GM21367 (cell line): ENCODE results near the gene MRPL53.

ENCODE experiments used
- ATAC-seq: cut with Tn5 transposase; IDR thresholded peaks from one replicate; pipeline ENCODE4 v1.9.1; 2021; ENCODE audit not compliant: unreplicated experiment

Gene MRPL53

DNA sequence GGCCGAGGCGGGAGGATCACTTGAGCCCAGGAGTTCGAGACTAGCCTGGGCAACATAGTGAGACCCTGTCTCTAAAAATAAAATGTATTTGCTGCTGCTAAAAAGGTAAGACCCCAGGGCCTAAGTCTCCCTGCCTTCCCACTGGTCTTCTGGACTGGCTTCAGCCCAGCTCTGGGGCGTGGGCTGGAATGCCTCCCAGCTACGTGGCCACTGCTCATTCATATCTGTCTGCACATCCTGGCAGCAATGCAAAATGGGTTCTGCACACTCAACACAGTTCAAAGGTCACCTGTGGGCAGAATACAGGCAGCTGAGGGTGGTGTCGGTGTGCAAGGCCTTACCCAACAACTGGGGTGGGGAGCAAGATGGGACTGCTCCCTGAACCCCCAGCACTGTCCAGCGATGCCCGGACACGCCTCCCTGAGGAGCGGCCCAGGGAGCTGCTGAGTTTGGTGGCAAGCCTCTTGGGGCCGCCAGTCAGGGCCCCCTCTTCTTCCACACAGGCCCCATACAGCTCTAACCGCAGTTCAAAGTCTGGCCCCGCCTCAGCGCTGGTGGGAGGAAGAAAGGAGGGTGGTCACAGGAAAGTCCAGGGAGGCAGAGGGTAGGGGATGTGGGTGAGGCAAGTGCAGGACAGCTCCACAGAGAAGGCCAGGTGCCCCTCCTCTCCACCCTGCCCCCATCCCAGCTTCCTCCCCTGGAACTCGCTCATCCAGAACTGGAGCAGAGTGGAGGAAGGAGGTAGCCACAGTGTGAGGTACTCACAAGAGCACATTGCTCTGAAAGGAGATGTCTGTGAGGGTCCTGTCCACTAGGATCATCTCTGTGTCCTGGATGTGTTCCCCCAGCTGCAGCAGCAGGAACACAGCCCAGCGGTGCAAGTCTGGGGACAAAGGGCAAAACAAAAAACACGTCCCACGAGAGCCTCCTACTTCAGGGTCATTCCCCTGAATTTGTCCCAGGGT, 42.7 kb downstream of the MRPL53 start:
- no peak for ATAC-seq

DNA sequence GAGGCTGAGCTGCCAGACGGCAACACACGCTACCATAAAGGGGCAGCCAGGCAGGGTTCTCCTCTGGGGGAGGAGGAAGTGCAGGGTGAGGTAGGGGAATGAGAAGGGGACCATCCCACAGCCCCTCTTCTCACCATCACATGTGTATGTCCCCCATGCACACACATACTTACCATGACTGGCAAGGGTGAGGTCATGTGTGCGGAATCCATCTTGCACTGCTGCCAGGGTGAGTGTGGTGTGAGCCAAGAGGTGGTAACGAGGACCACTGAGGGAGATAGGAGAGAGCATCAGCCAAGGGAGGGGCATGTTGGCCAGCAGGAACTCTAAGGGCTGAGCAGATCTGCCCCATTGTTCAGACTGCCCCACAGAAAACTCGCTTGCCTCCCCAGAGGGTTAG, 43.8 kb downstream of the MRPL53 start:
- ATAC-seq, result no peak

DNA sequence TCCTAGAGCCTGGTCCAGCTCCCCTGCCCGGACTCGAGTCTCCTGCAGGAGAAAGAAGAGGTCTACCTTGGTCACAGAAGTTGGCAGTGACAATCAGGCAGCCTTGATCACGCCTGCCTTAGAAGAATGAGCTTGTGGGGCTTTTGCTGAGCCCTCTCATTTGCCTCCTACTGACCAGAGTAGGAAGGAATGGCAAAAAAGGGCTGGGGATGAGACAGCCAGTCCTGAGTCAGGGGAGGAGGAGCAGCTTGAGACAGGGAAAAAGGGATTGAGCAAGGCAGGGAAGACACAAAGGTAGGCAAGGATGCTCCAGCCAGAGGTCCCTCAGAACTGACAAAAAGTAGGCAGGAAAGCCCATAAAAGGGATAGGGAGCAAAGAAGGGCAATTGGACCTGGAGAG, 44.9 kb downstream of the MRPL53 start:
- no peak for ATAC-seq

DNA sequence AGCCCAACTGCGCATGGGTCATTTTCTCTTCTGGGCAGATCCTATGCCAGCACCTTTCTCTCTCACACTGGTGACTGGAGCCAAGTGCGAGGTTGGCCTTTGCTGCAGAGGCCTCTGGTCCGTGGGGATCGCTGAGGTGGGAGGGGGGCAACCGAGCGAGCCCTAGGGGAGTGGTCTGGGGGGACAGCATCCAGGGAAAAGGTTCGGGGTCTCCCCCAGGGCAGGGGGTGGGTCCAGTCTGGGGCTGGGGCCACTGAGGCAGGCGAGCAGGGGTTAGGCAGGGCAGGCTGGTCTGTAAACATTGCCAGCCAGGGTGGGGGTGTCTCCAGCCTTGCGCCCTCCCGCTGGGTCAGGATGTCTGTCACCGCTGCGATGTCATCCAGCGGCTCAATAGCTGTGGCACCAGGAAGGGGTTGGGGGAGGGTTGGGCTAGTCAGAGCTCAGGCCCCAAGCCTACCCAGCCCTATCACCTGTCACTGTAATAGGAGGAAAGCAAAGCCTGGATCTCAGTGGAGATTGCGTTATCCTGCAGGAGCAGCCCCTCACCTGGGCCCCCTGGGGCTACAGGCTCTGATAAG, 46.2 kb downstream of the MRPL53 start:
- ATAC-seq, result no peak

DNA sequence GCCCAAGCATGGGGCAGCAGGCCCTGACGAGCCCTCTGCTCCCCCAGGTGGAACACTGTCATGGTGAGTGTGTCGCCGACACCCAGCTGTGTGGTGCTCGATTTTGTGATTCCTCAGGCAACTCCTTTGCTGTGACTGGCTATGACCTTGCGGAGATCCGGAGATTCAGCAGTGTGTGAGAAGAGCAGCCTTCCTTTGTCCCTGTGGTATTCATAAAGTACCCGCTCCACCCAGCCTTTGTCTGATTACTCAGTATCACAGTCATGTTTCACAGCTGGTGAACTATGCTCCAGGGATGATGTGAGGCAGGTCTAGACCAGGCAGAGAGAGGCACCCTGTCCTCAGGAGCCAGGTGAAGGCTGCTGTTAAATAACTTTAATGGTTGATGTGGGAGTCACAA, 47.0 kb downstream of the MRPL53 start:
- ATAC-seq, result no peak

DNA sequence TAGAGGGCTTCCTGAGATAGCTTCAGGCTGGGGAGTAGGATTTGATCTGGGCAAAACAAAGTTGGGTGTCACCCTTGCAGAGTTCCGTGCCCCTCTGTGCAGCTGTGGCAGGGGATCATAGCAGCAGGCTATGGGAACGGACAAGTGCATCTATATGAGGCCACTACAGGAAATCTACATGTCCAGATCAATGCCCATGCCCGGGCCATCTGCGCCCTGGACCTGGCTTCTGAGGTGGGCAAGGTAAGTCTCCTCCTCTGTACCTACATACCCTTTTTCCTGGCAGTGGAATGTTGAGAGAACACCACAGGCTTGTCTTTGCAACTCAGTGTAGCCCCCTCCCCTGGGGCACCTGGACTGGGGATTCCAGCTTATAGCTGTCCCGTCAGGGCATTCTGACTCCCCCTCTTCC, 47.5 kb downstream of the MRPL53 start:
- no peak for ATAC-seq

DNA sequence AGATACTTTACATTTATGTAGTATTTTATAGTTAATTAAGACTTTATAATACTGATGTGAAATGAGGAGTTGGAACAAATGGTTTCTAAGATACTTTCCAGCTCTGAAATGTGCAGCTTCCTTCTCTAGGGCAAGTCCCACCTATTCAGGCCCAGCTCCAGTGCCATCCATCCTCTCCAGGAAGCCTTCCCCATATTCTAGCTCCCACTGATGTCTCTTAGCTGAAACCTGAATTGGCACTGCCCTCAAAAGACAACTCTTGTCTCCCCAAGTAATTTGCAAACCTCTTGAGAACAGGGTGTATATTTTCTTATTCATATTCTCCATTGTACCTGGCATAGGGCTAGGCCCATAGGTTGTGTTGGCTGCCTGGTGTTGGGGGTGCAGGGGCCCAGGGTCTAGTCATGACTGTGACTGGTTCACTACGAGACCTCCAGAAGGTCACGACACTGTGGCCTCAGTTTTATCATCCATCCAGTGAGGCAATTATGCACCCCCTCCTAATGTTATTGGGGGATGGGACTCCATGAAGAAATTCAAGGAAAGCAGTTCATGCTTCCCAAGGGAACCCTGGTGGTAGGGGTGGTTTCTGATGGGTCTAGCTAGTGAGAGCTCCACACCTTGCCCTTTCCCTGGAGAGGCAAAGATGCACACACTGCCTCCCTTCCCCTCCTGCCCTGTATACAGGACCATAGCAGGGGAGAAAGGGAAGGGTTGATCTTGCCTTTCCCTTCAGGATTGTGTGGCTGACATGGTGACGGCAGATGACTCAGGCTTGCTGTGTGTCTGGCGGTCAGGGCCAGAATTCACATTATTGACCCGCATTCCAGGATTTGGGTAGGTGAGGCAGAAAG, 48.1 kb downstream of the MRPL53 start:
- no peak for ATAC-seq

DNA sequence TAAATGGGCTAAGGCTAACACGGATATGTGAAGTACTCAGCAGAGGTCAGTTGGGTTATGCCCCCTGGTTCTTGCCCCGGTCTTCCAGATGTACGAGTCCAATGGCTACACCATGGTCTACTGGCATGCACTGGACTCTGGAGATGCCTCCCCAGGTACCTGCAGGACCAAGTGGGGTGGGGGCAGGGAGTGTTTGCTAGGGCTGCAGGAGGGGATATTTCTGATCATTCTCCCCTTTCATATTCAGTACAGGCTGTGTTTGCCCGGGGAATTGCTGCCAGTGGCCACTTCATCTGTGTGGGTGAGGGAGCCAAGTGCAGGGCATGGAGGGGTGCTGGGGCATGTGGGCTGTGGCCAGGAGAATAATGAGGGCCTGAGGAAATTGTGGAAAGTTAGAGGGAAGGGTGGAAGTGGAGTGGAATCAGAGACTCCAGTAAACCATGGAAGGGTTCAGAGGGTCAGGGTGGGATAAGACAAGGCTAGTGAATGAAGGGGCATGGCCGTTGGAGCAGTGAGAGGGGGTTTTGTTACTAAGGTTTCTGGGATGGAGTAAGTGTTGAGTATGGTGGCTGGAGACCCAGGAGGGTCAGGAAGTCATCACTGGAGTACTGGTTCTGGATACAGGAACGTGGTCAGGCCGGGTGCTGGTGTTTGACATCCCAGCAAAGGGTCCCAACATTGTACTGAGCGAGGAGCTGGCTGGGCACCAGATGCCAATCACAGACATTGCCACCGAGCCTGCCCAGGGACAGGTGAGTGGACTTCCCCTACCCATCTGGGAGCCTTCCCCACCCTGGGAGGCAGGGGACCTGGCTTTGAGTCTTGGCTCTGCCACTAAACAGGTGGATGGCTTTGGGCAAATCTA, 49.0 kb downstream of the MRPL53 start:
- ATAC-seq, result no peak
